Measurements from ENCODE around the gene CELF5.

GRCh38 chr19:3275583-3276340, 51.3 kb downstream of the CELF5 start:
- TF ChIP-seq EP300 (IDR thresholded peaks at IDR 0.05) (no peak), CTCF (IDR thresholded peaks at IDR 0.05) (no peak), POLR2A (IDR thresholded peaks at IDR 0.05) (no peak)
